A673 (cell line): ENCODE data around the gene HOXA5.

ENCODE experiments used
- EZH2 ChIP-seq: fragments of 200-600 bp; sonication (generic); IDR thresholded peaks from 2 replicates; pipeline ENCODE4 v1.6.1; 2017; ENCODE audit warnings: borderline replicate concordance, low read depth, mild to moderate bottlenecking, mixed read lengths, antibody characterized with exemption, low read length; ENCODE audit not compliant: poor library complexity, severe bottlenecking
- TF ChIP-seq, protein P1 (sequence below): fragments of 300-800, 200-600 bp; sonication (generic); conservative IDR thresholded peaks from 2 replicates; pipeline ENCODE4 v1.5.1; 2017; ENCODE audit warnings: low read depth, mild to moderate bottlenecking, antibody characterized with exemption, low read length, moderate library complexity, mixed read lengths

DNA sequence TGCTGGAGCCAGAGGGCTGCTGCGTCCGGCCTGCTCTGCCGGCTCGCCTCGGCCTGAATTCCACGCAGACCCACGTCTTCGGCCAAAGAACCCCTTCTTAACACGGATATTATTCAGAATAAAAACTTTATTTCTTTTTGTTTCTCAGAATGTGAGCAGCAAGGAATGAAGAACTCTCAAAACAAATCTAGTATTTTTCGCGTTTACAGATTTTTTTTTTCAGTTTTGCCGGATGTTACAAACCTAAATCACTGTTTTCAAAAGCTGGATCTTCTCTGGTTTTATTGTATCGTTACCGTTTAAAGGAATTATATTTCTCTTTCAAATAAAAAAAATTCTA lies 36.6 kb downstream of the HOXA5 start:
- TF ChIP-seq, protein P1, sequence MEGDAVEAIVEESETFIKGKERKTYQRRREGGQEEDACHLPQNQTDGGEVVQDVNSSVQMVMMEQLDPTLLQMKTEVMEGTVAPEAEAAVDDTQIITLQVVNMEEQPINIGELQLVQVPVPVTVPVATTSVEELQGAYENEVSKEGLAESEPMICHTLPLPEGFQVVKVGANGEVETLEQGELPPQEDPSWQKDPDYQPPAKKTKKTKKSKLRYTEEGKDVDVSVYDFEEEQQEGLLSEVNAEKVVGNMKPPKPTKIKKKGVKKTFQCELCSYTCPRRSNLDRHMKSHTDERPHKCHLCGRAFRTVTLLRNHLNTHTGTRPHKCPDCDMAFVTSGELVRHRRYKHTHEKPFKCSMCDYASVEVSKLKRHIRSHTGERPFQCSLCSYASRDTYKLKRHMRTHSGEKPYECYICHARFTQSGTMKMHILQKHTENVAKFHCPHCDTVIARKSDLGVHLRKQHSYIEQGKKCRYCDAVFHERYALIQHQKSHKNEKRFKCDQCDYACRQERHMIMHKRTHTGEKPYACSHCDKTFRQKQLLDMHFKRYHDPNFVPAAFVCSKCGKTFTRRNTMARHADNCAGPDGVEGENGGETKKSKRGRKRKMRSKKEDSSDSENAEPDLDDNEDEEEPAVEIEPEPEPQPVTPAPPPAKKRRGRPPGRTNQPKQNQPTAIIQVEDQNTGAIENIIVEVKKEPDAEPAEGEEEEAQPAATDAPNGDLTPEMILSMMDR: no peak
- no peak for TF ChIP-seq EZH2
